CD4-positive, alpha-beta T cell (primary cell): ENCODE measurements around the gene ZNF415. TPM values are rescaled to one million over a fixed set of nuclear protein-coding genes. Genes with fewer than 3 reads are reported as not detected.

ENCODE experiments used
- ATAC-seq: fragments of 200-7000 bp; cut with Tn5 transposase; one replicate; pipeline ENCODE4 v1.10.0; 2022; ENCODE audit warnings: mild to moderate bottlenecking; ENCODE audit not compliant: poor library complexity
- CTCF ChIA-PET: fragments of 350-600 bp; sonication (Branson Sonifier 250); formaldehyde crosslinking; loops from one replicate; lab custom pipeline; 2021; ENCODE audit warnings: antibody characterized with exemption, inconsistent platforms; lab: Charles Lee
- POLR2A ChIA-PET: fragments of 350-600 bp; sonication (Branson Sonifier 250); formaldehyde crosslinking; loops from one replicate; lab custom pipeline; 2021; ENCODE audit warnings: antibody characterized with exemption, inconsistent platforms; lab: Charles Lee
- DNase-seq, 14 experiments: peaks; one replicate each; pipeline ENCODE4 v3.0.0-alpha.2; 2013 to 2020; ENCODE audit warnings: mixed read lengths in 2 of 14
- H3K27ac ChIP-seq, 2 donors: one replicate each; pipeline versions ENCODE4 v1.5.1 to v1.7.0; 2013; ENCODE audit warnings: low read length in 2 of 2, low read depth in 1 of 2, mild to moderate bottlenecking in 1 of 2
- H3K27me3 ChIP-seq, 2 experiments: 1 replicate in 1 of 2; 2 replicates in 1 of 2; pipeline versions ENCODE4 v1.6.1 to v1.7.0; 2013; ENCODE audit warnings: low read length in 2 of 2, control low read depth in 1 of 2, mild to moderate bottlenecking in 1 of 2, moderate library complexity in 1 of 2; ENCODE audit not compliant: insufficient read depth in 2 of 2, control insufficient read depth in 1 of 2
- H3K36me3 ChIP-seq: one replicate; pipeline ENCODE4 v1.6.1; 2013; ENCODE audit warnings: low read length, control low read depth; ENCODE audit not compliant: insufficient read depth
- H3K4me1 ChIP-seq: one replicate; pipeline ENCODE4 v1.6.1; 2013; ENCODE audit warnings: low read length, control low read depth; ENCODE audit not compliant: insufficient read depth
- H3K4me3 ChIP-seq: one replicate; pipeline ENCODE4 v1.5.1; 2013; ENCODE audit warnings: mild to moderate bottlenecking, low read length, moderate library complexity
- H3K9me3 ChIP-seq, 2 experiments: 1 replicate in 1 of 2; 2 replicates in 1 of 2; pipeline versions ENCODE4 v1.6.1 to v1.7.0; 2013; ENCODE audit warnings: low read length in 2 of 2, mild to moderate bottlenecking in 2 of 2, control low read depth in 1 of 2, moderate library complexity in 1 of 2; ENCODE audit not compliant: control insufficient read depth in 1 of 2, insufficient read depth in 1 of 2
- H3K27ac Mint-ChIP-seq: one replicate; pipeline ENCODE4 v1.8.0; 2020; ENCODE audit warnings: mixed read lengths
- H3K27me3 Mint-ChIP-seq: one replicate; pipeline ENCODE4 v1.8.0; 2021; ENCODE audit warnings: mixed read lengths
- H3K36me3 Mint-ChIP-seq: one replicate; pipeline ENCODE4 v1.8.0; 2021; ENCODE audit warnings: low read depth, mixed read lengths
- H3K4me1 Mint-ChIP-seq: one replicate; pipeline ENCODE4 v1.8.0; 2021; ENCODE audit warnings: low read depth, mixed read lengths
- H3K4me3 Mint-ChIP-seq: one replicate; pipeline ENCODE4 v1.8.0; 2020; ENCODE audit warnings: mild to moderate bottlenecking, mixed read lengths
- H3K9me3 Mint-ChIP-seq: one replicate; pipeline ENCODE4 v1.8.0; 2020; ENCODE audit warnings: mixed read lengths
- intact Hi-C, 2 experiments: fragments of 100-400 bp; cut with DNase I in 1 of 2; cut with micrococcal nuclease in 1 of 2; formaldehyde crosslinking; loops; one replicate each; pipeline versions ENCODE4 v1.15.1 to v1.9.0; 2023 to 2025; cut with DNase I, micrococcal nuclease
- total RNA-seq, 174 experiments: library from RNA in 2 of 174; stranded (reverse) in 2 of 174; gene quantifications; one replicate each; pipeline ENCODE4 v1.2.3 and lab custom pipeline; 2021 to 2026
- TF ChIP-seq, protein P1 (sequence below): fragments of 200-600 bp; IDR thresholded peaks from one replicate; pipeline ENCODE4 v1.8.0; 2022; ENCODE audit warnings: antibody characterized with exemption, mild to moderate bottlenecking

The ZNF415 gene
- total RNA-seq, 2 experiments from 2014 or later, result 1.2 to 1.7 TPM

DNA sequence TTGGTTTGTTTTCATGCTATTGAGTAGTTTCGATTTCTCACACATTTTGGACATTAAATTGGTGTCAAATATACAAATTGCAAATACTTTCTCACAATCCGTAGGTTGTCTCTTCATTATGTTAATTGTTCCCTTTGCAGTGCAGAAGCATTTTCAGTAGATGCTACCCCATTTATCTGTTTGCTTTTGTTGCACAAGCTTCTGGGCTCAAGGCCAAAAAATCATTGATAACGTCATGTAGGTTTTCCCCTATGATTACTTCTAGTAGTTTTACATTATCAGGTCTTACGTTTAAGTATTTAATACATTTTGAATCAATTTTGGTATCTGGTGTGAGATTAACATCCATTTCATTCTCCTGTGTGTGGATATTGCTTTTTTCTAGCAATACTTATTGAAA, 40.2 kb upstream of the ZNF415 start:
- H3K36me3 Mint-ChIP-seq, result peaks cover 77% of the 10 kb centered on the region

GRCh38 chr19:53165691-53166091, 33.0 kb upstream of the ZNF415 start:
- peaks cover 25% of the 10 kb centered on the region for H3K9me3 Mint-ChIP-seq
- TF ChIP-seq, protein P1, sequence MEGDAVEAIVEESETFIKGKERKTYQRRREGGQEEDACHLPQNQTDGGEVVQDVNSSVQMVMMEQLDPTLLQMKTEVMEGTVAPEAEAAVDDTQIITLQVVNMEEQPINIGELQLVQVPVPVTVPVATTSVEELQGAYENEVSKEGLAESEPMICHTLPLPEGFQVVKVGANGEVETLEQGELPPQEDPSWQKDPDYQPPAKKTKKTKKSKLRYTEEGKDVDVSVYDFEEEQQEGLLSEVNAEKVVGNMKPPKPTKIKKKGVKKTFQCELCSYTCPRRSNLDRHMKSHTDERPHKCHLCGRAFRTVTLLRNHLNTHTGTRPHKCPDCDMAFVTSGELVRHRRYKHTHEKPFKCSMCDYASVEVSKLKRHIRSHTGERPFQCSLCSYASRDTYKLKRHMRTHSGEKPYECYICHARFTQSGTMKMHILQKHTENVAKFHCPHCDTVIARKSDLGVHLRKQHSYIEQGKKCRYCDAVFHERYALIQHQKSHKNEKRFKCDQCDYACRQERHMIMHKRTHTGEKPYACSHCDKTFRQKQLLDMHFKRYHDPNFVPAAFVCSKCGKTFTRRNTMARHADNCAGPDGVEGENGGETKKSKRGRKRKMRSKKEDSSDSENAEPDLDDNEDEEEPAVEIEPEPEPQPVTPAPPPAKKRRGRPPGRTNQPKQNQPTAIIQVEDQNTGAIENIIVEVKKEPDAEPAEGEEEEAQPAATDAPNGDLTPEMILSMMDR, result no peak
- CTCF ChIA-PET, result no interaction called here

More for the DNA sequence above, 40.2 kb upstream of the ZNF415 start:
- DNase-seq (no peak), ATAC-seq (no peak)
- Mint-ChIP-seq H3K4me1 (no peaks in the 10 kb centered on the region), H3K4me3 (no peak overlapping the region), H3K27ac (no peak overlapping the region), H3K27me3 (no peaks in the 10 kb centered on the region), H3K9me3 (peaks cover 28% of the 10 kb centered on the region)
- ChIA-PET POLR2A (no interaction called here), CTCF (interaction anchor here (0.7 kb wide), 1 partner anchor 105 kb away, joined by 3 read pairs; no protein-coding TSS in a partner anchor)
- Histone ChIP-seq H3K27ac (no peak overlapping the region), H3K4me3 (no peak overlapping the region), H3K36me3 (no peaks in the 10 kb centered on the region), H3K4me1 (no peaks in the 10 kb centered on the region), H3K9me3 (peaks cover 29 to 39% of the 10 kb centered on the region in 2 experiments), H3K27me3 (no peaks in the 10 kb centered on the region)
- intact Hi-C loops, result no loop called here
- TF ChIP-seq, protein P1, result no peak

GRCh38 chr19:53161123-53161522, 28.4 kb upstream of the ZNF415 start:
- Histone ChIP-seq H3K4me3 (no peak overlapping the region), H3K36me3 (no peaks in the 10 kb centered on the region), H3K4me1 (peaks cover 19% of the 10 kb centered on the region), H3K9me3 (peaks cover 54 to 59% of the 10 kb centered on the region in 2 experiments), H3K27me3 (peaks cover 0 to 3% of the 10 kb centered on the region in 2 experiments), H3K27ac (no peak overlapping the region)
- H3K27ac Mint-ChIP-seq, result no peak overlapping the region
- POLR2A ChIA-PET, result no interaction called here
- TF ChIP-seq, protein P1, result no peak
- intact Hi-C loops, result no loop called here
- no peaks in the 10 kb centered on the region for H3K27me3 Mint-ChIP-seq
- ATAC-seq (no peak), DNase-seq (no peak)
- H3K4me3 Mint-ChIP-seq, result peak overlapping the region; percentile 43
- H3K9me3 Mint-ChIP-seq, result peaks cover 23% of the 10 kb centered on the region
- H3K36me3 Mint-ChIP-seq, result peaks cover 73% of the 10 kb centered on the region
- CTCF ChIA-PET, result no interaction called here
- H3K4me1 Mint-ChIP-seq, result peaks cover 26% of the 10 kb centered on the region

More at GRCh38 chr19:53165691-53166091, 33.0 kb upstream of the ZNF415 start:
- Mint-ChIP-seq H3K4me3 (no peak overlapping the region), H3K27ac (no peak overlapping the region), H3K36me3 (peaks cover 67% of the 10 kb centered on the region), H3K27me3 (no peaks in the 10 kb centered on the region), H3K4me1 (no peaks in the 10 kb centered on the region)
- Histone ChIP-seq H3K4me1 (no peaks in the 10 kb centered on the region), H3K36me3 (no peaks in the 10 kb centered on the region), H3K27me3 (no peaks in the 10 kb centered on the region), H3K4me3 (no peak overlapping the region), H3K27ac (no peak overlapping the region), H3K9me3 (peaks cover 41 to 70% of the 10 kb centered on the region in 2 experiments)
- DNase-seq, result no peak
- no peak for ATAC-seq
- POLR2A ChIA-PET, result no interaction called here
- intact Hi-C loops, result no loop called here
